Right hindlimb (tissue), 1 donor: ENCODE results near the gene NR3C2.
A peak's percentile ranks its signal among the peaks of the same experiment; 100 is the strongest.
"Not testable (repeated sequence)": the region's sequence is repeated elsewhere in the genome, so short reads cannot be mapped to it uniquely, and the experiment has no call there.

Source experiments
- DNase-seq: peaks from one replicate; pipeline ENCODE4 v3.0.0-alpha.2; 2018

The NR3C2 gene

DNA sequence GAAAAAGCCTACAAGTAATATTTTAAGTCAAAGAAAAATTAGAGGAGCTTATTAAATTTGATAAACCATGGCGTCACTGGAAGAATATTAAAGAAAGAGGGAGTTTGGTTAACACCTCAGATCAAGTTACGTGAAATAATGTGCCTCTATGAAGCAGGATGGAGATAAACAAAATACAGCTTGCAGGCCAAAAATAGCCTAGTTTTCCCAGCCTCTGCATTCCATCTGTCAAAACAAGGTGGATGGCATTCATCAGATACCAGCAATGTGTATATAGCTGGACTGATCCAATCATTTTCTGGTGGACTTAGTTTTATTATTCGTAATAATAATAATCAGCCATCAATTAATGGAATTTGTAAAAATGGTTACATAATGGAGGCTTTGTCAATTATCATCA, 230.7 kb downstream of the NR3C2 start:
- DNase-seq = no peak

DNA sequence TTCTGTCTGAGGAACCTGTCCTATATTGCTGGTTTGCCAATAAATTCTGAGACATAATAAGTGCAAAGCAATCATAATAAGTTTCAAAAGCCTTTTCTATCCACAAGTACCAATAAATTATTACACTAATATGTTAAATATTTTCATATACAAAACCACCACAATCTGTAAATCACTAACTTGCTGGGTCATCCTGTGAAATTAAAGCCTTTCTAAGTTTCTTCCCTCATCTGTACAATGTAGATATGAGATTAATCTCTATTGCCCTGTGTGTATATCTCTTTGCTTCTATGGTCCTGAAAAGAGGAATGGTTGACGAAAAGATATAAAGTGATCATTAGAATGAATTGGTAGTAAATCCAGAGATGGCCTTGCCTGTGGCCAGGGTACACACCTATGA, 231.6 kb downstream of the NR3C2 start:
- DNase-seq = no peak

DNA sequence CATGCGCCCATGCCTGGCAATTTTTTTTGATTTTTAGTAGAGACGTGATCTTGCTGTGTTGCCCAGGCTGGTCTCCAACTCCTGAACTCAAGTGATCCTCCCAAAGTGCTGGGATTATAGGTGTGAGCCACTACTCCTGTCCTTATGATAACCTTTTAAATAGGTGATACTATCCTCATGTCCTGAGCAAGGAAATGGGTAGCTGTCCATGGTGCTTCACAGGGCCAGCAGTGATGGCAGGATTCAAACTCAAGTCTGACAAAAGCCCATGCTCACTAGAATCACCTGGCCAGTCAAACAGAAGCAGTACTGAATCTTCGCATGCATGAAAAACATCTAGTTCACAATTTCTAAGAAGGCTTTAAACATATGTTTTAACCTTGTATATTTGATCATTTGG, 235.1 kb downstream of the NR3C2 start:
- no peak for DNase-seq

DNA sequence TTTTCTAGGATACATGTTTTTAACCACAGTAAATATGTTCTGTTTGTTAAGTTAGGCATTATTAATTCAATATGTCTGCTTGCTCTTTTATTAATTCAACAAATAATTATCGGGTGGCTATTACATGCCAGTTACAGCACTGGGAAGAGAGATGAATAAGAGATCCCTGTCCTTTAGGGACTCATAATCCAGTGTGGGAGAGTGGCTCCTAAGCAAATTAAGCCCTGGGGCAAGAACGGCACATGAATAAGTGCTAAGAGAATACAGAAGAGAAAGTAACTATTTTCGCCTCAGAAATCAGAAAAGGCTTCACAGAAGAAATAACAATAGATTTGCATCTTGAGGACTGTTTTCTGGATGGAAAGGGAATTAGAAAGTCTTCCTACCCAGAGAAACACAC, 236.7 kb downstream of the NR3C2 start:
- DNase-seq = no peak

DNA sequence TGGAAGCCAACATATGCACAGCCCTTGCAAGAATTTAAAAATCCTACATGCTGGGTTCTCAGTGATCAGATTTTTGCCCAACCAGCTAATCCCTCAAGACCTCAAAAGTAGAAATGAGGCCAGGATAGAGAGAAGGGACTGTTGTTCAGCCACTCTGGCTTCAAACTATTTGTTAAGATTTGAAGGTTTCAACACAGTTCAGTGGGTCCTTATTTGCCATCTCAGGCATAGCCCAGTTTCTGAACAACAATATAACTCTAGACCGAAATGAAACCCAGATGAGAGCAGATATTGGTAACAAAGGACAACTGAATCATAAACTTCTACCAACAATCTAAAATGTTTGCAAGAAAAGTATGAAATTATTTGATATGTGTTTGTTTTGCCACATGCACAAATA, 237.3 kb downstream of the NR3C2 start:
- no peak for DNase-seq

DNA sequence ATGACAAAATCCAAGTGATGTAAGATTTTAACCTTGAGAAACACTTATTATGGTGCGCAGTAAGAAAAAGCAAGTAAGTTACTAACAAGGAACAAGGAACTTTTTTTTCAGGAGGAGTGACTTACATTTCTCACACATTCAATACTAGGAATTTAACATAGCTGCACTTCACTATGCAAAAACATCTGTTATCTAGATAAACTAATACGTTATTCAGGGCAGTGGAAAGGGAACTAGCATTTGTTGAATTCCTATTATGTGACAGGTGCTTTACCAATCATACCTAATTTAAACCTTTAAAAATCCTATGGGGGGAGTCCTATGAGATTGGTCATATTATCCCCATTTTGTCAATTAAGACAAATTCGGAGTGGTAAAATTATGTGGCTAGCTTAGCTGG, 238.0 kb downstream of the NR3C2 start:
- DNase-seq = no peak

DNA sequence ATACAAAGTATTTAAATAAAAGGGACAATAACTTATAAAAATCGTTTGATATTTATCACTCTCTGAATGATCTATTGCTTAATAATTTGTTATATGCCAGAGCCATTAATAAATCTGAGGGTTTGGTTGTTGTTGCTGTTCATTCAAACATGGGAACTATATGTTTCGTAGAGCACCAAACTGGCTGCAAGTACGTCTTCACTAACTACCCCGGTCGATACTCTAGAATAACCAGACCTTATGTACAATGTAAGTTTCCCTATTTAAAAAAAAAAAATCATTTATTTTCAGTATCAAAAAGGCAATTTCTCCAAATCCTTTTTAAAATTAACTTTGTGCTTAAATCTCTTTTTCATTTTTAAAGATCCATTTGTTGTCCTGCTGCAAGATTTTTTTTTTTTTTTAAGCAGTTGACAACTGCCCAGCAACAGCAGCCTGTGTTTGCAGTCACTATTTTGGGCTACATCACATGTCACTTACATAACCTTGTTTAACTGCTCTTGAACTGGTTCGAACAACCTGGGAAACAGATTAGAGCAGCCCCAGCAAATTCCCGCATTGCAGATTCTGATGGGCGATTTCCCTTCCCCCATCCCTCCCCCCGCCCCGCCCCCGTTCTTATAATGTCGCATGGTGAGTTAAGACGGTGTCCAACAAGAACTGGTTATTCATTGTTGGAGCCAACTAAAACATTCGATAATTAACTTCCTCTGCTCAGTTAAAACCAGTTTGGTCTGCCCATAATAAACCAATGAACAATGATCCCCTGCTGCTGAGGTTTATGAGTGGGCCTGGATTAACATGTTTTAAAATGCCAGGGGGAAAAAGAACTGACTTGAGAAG, 238.9 kb downstream of the NR3C2 start:
- DNase-seq = peak; percentile 36

DNA sequence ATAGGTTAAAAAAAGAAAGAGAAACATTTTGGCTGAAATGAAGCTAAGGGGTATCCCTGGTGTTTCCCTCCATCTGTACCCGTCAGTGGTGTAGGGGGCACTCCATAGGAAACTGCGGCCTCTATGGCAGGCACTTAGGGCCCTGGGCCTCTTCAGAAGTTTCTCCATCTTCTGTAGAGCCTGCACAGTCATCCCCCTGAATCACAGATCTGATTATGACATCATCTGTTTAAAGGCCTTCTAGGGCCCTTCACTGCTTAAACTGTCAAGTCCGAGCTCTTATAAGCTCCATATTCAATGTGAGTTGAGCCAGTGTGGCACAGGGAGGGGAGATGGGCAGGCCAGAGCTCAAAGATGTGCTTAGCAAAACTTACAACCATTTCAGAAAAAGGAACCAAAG, 241.3 kb downstream of the NR3C2 start:
- no peak for DNase-seq

DNA sequence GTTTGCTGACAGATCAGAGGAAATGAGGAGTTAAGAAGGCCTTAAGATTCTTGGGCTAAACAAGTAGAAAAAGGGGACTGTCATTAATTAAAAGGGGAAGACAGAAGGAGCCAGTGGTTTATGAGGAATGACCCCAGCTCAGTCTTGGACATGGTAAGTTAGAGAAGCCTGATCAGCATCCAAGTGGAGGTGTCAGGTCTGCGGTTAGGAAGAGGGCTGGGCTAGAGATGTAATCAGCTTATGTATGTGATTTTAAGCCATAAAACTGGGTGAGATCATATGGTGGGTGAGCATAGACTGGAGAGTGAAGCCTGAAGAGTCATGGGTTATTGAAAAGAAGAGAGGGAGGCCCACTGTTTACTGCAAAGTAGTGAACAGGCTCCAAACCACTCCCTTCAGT, 246.1 kb downstream of the NR3C2 start:
- DNase-seq = no peak

DNA sequence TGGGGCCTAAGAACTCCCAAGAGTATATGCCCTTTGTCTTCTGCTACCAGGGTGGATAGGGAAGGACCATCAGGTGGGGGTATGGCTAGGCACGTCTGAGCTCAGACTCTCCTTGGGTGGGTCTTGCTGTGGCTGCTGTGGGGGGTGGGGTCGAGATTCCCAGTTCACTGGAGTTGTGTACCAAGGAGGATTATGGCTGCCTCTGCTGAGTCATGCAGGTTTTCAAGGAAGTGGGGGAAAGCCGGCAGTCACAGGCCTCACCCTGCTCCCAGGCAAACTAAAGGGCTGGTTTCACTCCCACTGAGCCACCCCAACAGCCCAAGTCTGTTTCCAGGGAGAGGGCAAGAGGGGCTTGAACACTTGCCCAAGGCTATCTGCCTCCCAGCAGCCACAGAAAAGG, 249.7 kb downstream of the NR3C2 start:
- no peak for DNase-seq

DNA sequence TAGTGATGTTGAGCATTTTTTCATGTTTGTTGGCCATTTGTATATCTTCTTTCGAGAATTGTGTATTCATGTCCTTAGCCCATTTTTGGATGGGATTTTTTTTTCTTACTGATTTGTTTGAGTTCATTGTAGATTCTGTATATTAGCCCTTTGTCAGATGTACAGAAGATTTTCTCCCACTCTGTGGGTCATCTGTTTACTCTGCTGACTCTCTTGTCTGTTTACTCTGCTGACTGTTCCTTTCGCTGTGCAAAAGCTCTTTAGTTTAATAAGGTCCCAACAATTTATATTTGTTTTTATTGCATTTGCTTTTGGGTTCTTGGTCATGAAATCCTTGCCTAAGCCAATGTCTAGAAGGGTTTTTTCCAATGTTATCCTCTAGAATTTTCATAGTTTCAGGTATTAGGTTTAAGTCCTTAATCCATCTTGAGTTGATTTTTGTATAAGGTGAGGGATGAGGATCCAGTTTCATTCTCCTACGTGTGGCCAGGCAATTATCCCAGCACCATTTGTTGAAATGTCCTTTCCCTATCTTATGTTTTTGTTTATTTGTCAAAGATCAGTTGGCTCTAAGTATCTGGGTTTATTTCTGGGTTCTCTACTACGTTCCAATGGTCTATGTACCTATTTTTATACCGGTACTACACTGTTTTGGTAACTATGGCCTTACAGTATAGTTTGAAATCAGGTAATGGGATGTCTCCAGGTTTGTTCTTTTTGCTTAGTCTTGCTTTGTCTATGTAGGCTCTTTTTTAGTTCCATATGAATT, 254.6 kb downstream of the NR3C2 start:
- not testable (repeated sequence) for DNase-seq

DNA sequence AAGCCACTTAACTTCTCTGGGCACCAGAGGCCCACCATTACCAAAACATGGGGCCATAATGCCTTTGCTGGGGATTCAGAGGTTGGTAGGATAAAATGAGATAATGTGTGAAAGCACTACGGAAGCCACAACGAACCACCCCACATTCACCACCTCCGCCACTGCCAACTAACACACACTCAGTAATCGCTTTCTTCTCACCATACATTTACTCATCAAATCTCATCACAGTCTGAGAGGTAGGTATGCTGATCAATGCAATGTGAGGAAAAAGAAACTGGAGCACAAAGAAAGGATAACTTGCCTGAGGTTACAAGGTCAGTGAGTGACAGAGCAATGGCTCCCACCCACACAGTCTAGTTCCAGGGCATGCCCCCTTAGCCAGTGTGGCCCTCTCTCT, 257.3 kb downstream of the NR3C2 start:
- no peak for DNase-seq

DNA sequence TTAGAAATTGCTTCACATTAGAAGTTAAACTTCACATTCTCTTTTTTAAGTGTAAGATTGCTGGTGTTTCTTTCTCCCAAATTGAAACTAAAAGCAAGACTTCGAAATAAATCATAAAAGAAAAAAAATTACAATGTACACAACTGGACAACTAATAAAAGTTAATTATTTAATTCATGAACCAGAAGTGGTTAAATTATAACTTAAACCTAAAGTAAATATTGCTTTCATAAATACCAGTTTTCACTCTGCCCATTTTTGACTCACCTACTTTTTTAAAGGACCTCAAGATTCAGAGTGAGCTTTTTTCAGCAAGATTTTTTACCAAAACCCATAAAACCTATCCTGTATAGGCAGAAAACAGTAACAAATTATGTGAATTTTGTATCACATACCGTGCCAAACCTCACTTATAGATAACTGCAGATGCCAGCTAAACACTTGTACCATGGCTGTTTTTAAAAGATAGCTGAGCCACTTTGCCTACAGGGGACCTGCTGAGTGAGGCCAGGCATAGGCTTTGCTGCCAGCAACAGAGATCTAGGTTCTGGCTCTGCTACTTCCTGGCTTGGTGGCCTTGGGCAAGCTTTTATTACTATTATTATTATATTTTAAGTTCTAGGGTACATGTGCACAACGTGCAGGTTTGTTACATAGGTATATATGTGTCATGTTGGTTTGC, 259.8 kb downstream of the NR3C2 start:
- DNase-seq = no peak

DNA sequence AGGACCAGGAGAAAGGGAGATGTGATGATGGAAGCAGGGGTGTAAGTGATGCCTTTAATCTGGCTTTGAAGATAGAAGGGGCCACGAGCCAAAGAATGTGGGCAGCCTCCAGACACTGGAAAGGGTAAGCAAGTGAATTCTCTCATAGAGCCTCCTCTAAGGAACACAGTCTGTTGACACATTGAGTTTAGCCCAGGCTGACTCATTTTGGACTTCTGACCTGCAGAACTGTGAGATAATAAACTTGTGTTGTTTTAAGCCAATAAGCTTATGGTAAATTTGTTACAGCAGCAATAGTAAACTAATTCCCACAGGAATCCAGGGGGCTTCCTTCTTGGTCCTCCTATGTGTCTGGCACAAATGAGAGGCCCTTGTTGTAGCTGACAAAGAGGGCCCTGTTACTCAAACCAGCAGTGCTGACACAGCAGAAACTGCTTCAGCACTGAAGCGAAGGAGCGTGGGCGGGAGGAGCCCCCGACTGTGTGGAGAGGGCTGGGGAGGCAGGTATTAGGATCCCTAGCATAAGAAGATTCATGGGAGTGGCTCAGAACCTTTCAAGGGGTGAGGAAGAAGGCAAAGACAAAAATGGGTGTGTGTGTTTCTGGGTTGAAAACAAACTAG, 268.7 kb downstream of the NR3C2 start:
- DNase-seq = no peak

DNA sequence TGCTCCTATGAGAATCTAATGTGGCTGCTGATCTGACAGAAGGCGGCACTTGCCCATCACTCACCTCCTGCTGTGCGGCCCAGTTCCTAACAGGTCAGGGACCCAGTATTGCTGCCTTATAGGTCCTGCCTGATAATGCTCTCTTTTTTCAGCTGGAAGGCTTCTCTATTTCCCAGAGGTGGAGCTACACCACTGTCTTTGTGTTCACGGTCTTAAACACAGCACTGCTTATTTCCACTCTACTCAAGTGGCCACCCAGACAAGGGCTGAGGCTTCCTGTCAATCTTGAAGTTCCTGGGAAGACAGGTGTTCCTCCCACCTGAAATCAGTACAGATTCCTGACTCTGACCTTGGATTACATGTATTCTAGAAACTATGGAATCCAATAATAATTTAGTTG, 270.6 kb downstream of the NR3C2 start:
- DNase-seq = no peak

DNA sequence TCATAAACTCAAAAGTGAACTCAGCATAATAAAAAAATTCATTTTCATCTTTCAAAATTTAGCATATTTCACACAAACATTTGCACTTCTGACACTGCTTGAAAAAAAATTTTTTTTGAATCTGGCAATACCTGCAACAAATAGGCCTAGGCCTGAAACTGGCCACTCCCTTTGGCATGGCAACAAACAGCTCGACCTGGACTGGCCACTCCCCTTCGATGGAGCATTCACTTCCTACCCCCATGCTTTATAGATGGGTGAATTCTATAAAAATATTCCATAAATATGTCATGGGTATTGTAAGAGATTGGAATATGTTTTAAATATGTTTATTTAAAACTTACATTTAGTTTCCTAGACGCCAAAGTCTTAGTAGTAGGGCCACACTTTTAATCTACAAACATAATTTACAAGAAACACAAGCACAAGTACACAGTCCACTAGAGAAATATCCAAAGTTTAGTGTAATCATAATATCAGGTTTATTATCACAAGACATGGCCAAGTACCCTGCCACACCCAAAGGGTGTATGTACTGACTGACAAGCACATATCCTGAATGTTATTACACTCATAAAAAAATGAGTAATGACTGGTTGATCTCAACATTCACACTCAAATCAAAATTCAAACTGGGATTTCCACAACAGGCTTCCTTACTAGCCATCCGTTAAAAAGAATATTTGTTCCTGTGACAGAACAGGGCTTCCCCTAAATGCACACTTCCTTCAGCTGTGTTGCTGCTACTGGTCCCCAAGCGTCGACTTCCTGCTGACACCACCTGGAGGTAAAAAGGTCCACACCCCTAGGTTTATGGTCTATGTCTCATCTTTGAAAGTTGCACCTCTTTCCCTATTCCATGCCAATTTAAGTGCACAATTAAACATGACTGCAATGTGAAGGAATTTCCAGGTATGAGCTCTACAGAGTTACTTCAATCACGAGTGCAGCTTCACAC, 271.5 kb downstream of the NR3C2 start:
- DNase-seq = no peak

DNA sequence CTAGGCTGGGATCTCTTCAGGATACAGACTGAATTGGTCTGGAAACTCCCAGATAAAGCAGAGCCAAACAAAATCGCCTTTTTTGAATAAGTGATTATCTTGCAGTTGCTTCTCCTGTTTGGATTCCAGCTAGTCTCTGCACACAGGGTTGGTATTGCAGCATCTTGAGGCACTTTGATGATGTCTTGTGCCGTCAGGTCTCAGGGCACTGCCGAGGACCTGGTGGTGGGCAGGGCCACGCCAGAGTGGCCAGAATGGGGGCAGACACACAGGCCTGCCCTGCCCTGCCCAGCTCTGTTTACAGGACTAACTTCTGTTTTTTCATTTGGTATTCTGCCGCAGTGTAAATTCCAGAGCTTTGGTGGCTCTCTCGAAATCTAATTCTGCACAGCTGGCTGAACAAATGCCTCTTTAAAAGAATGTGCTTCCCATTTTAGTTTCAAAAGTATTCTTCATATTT, 276.1 kb downstream of the NR3C2 start:
- DNase-seq = peak; percentile 49

DNA sequence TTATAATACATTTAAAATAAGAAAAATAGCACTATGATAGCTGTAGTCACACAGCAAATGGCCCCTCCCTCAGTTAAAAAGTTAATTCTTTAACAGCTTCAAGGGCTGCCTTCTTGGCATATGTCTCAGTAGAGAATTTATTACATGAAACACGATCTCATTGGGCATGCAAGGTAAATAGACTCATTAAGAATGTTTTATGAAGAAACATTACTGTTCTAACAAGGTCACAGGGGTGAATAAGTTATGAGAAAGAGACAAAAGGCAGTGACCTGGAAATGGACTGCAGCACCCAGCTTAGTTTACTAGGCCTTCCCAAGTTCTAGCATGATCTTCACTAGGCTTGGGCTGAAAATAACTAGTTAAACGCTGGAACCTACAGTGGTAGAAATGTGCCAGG, 277.7 kb downstream of the NR3C2 start:
- no peak for DNase-seq

DNA sequence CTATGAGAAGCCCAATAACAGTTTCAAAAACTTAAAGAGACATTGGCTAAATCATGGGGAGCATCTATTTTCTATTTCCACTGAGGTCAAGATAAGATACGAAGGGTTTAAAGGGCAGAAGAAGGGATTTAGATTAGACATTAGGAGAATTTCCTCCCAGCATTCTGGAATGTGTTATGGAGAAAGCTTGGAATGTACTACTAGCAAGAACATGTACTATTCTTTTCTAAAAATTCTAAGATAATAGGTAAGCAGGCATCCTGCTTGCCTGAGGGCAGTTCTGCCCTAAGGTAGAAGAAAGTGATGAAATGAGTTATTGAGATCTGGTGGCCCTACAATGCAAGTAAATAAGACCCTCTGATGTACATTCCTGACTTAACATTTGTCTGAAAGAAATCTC, 279.2 kb downstream of the NR3C2 start:
- no peak for DNase-seq

DNA sequence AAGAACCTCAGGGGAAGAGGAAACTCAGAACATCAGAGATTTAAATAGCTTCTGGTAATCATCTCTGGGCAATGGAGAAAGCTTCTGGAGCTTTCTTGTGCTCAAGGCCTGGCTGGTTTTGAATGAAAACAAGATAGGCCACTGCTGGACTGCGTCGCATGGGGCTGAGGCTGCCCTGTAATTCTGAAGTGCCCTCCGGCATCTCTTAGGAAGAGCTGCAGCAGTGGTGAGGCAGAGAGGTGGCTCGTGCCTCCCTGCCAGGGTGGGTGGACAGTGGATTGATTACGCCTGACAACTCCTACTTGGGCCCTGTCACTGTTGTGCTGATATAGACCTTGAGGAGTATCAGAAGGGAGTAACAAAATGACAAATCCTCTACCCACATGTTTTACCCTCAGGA, 279.7 kb downstream of the NR3C2 start:
- no peak for DNase-seq

DNA sequence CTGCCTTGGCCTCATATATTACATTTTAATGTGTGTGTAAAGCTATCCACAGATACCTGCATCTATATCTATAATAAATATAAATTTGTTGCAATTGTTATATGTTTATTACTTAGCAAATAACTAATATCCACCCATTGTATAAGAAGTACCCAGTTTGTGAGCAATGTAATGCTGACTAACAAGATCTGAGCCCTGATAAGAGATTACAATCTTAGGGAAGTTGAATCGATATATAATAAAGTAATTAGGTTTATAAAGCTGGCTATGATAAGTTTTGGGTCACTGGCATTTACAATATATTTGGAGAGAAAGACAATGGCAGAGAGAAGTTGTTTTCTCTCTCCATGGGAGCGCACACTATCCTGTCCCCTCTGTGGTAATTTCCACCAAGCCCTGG, 280.6 kb downstream of the NR3C2 start:
- DNase-seq = no peak

DNA sequence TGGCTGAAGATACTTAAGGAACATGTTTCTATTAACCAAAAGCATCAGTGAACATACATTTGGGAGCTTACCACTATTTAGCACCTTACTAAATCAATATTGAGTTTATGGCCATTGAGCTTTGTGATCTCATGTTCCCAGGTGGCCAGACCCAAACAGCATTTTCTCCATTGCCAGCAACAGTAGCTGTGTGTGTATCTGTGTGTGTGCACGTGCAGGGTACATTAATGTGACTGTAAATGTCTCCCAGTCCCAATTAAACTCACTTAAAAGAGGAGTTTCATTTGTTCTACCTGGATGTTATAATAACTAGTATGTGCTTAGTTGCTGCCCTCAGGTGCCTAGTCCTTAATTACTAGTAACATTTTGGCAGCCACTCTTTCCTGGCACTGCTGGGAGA, 282.4 kb downstream of the NR3C2 start:
- no peak for DNase-seq
